MCF 10A (cell line): Measurements from ENCODE around the gene TAP1. TPM values are rescaled to one million over a fixed set of nuclear protein-coding genes. Genes with fewer than 3 reads are reported as not detected.

Experiments
- BruUV-seq: library from RNA; stranded (reverse); fragments of 400-500 nt; replicated peaks from 2 replicates; lab custom pipeline; 2021; lab: Mats Ljungman, UMichigan
- CTCF ChIA-PET: fragments of 300-600 bp; sonication (Branson Sonifier 250); formaldehyde crosslinking; extraction: SDS; loops from one replicate; lab custom pipeline; 2021; ENCODE audit warnings: antibody characterized with exemption, inconsistent platforms; lab: Yijun Ruan, JAX
- POLR2A ChIA-PET: fragments of 300-600, 350-650 bp; sonication (Branson Sonifier 250); formaldehyde crosslinking; extraction: SDS; loops from one replicate; lab custom pipeline; 2020; ENCODE audit warnings: antibody characterized with exemption, inconsistent platforms; lab: Yijun Ruan, JAX
- DNase-seq: peaks from one replicate; pipeline ENCODE4 v3.0.0-alpha.2; 2018; ENCODE audit not compliant: unreplicated experiment
- H3K27ac Mint-ChIP-seq: one replicate; pipeline ENCODE4 v1.8.0; 2022; ENCODE audit warnings: mild to moderate bottlenecking, low read depth, mixed read lengths; ENCODE audit not compliant: unreplicated experiment
- H3K27me3 Mint-ChIP-seq: one replicate; pipeline ENCODE4 v1.8.0; 2022; ENCODE audit warnings: mixed read lengths; ENCODE audit not compliant: insufficient read depth, unreplicated experiment
- H3K36me3 Mint-ChIP-seq: one replicate; pipeline ENCODE4 v1.8.0; 2022; ENCODE audit warnings: mild to moderate bottlenecking, moderate library complexity, mixed read lengths; ENCODE audit not compliant: insufficient read depth, unreplicated experiment
- H3K4me1 Mint-ChIP-seq: one replicate; pipeline ENCODE4 v1.8.0; 2022; ENCODE audit warnings: mixed read lengths; ENCODE audit not compliant: insufficient read depth, unreplicated experiment
- H3K4me3 Mint-ChIP-seq: one replicate; pipeline ENCODE4 v1.8.0; 2022; ENCODE audit warnings: mild to moderate bottlenecking, moderate library complexity, mixed read lengths; ENCODE audit not compliant: unreplicated experiment
- H3K9me3 Mint-ChIP-seq: one replicate; pipeline ENCODE4 v1.8.0; 2022; ENCODE audit warnings: mixed read lengths; ENCODE audit not compliant: unreplicated experiment
- intact Hi-C: fragments of 100-400 bp; cut with micrococcal nuclease; formaldehyde crosslinking; loops from 2 replicates; pipeline ENCODE4 v1.14.1; 2022
- total RNA-seq: library from RNA; stranded (reverse); gene quantifications from 2 replicates; pipeline ENCODE4 v1.2.3, GENCODE V29; 2022
- TF ChIP-seq, protein P1 (sequence below): fragments of 200-600 bp; IDR thresholded peaks from one replicate; pipeline ENCODE4 v1.8.0; 2022; ENCODE audit warnings: antibody characterized with exemption, mild to moderate bottlenecking; ENCODE audit not compliant: unreplicated experiment

TAP1 gene
- total RNA-seq, 1 experiment from 2014 or later, result 32.3 TPM

DNA sequence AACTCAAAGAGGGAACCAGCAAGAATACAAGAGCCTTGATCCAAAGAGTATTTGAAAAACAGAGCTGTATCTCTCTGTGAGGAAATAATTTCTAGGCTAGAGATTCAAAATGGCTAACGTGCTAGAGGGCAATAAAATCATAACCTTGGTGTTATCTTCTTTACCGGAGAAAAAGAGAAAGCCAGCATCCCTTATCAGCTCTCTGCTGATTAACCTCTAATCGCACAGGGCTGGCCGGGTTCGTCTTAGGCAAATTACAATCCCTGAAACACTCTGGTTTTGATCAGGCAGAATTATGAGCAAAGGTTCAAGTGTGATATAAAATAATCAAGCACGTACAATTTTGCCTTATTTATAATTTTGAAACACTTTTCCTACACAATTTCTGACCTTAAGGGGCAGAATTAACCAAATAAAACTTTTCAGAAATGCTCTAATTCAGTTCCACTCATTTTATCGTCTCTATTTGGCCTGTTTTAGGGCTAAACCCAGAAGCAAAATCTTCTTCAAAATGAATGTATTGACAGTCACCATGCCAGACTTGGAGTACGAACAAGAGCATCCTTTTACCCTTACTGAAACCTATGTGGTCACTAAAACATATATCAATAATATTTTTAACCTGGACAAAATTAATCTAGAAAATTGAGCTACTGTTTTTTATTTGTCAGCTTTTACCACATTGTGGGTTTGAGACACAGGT is 14.2 kb upstream of the TAP1 start:
- no peak overlapping the region for H3K27ac Mint-ChIP-seq
- BruUV-seq, result no TSS peak
- TF ChIP-seq, protein P1, sequence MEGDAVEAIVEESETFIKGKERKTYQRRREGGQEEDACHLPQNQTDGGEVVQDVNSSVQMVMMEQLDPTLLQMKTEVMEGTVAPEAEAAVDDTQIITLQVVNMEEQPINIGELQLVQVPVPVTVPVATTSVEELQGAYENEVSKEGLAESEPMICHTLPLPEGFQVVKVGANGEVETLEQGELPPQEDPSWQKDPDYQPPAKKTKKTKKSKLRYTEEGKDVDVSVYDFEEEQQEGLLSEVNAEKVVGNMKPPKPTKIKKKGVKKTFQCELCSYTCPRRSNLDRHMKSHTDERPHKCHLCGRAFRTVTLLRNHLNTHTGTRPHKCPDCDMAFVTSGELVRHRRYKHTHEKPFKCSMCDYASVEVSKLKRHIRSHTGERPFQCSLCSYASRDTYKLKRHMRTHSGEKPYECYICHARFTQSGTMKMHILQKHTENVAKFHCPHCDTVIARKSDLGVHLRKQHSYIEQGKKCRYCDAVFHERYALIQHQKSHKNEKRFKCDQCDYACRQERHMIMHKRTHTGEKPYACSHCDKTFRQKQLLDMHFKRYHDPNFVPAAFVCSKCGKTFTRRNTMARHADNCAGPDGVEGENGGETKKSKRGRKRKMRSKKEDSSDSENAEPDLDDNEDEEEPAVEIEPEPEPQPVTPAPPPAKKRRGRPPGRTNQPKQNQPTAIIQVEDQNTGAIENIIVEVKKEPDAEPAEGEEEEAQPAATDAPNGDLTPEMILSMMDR, result no peak
- H3K4me1 Mint-ChIP-seq, result no peaks in the 10 kb centered on the region
- H3K9me3 Mint-ChIP-seq, result no peaks in the 10 kb centered on the region
- intact Hi-C loops, result loop anchor here (1.0 to 5.0 kb wide), 6 partner anchors 13 to 454 kb away; partner anchors contain the start of genes PSMB9 and TAP2
- ChIA-PET CTCF (interaction anchor here (0.5 to 8.1 kb wide), 38 partner anchors 9 to 1735 kb away, joined by 3 to 109 read pairs (median 6); partner anchors contain the start of genes HLA-DMA, PSMB9, TAP1 and TAP2), POLR2A (interaction anchor here (0.6 to 5.3 kb wide), 15 partner anchors 9 to 653 kb away, joined by 3 to 70 read pairs (median 4); partner anchors contain the start of genes PSMB8, PSMB9, RING1 and TAP1)
- DNase-seq, result no peak
- peaks cover 36% of the 10 kb centered on the region for H3K27me3 Mint-ChIP-seq
- H3K36me3 Mint-ChIP-seq, result no peaks in the 10 kb centered on the region
- no peak overlapping the region for H3K4me3 Mint-ChIP-seq

DNA sequence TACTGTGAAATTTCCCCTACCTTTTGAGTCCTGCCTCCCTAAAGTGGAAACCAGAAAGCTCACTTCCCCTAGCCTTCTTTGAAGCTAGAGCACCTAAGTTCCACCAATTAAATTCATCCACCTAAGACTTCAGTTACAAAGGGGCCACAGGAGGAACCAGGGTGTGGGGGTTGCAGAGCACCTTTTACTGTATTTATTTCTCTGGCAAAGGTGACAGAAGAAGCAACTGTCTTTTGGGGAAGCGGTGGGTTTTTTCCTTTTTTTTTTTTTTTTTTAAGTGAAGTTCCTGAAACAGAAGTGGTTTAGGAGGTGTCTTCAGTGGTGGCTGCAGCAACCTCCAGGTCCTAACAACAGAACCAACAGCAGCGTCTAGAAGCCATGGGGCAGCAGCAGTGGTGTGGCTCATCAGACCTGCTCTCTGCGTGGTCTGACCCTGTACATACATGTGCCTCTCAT is 13.5 kb upstream of the TAP1 start:
- intact Hi-C loops, result loop anchor here (5.0 kb wide), 1 partner anchor 165 kb away; no protein-coding TSS in a partner anchor
- Mint-ChIP-seq H3K27ac (no peak overlapping the region), H3K4me1 (no peaks in the 10 kb centered on the region), H3K9me3 (no peaks in the 10 kb centered on the region), H3K27me3 (peaks cover 30% of the 10 kb centered on the region), H3K36me3 (no peaks in the 10 kb centered on the region), H3K4me3 (no peak overlapping the region)
- DNase-seq, result no peak
- CTCF ChIA-PET, result interaction anchor here (0.8 to 8.1 kb wide), 13 partner anchors 9 to 453 kb away, joined by 3 to 109 read pairs (median 8); partner anchors contain the start of genes HLA-DMA, PSMB9, TAP1 and TAP2
- POLR2A ChIA-PET, result interaction anchor here (0.6 to 5.3 kb wide), 6 partner anchors 13 to 652 kb away, joined by 3 to 70 read pairs (median 8); partner anchors contain the start of genes PSMB8, PSMB9 and TAP2
- TF ChIP-seq, protein P1, result no peak
- no TSS peak for BruUV-seq

DNA sequence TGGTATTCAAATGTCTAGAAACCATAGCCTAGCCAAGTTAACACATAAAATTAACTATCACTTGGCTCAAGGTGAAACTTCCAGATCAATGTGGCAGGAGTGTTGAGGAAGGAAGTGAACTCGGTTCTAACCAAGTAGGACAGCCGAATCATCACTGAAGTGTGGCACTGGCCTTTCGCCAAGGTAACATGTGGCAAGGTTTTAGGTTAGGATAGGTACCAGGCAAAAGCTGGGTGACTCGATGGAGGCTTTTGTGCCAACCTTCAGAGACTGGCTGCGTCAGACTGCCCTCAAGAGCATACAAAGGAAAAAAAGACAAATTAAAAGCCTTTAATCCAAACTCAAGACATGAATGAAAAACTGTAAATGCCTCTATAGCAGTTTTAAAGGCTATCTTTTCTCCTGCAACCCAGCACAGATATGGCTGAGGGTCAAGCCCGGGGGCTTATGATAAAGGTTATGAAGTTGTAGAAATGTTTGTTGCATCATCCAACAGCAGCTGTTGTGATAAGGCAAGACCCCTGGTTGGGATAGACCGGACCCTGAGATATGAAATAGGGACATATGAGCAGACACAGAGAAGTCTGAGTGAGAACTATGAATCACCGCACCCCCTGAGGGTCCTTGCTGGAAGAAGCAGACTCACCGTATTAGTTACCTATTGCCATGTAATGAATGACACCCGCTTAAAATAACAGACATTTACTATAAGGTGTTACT is 12.4 kb upstream of the TAP1 start:
- TF ChIP-seq, protein P1, result no peak
- peaks cover 18% of the 10 kb centered on the region for H3K27me3 Mint-ChIP-seq
- H3K4me3 Mint-ChIP-seq, result no peak overlapping the region
- no peak for DNase-seq
- peaks cover 7% of the 10 kb centered on the region for H3K4me1 Mint-ChIP-seq
- H3K9me3 Mint-ChIP-seq, result no peaks in the 10 kb centered on the region
- no TSS peak for BruUV-seq
- ChIA-PET POLR2A (no interaction called here), CTCF (interaction anchor here (0.7 to 4.1 kb wide), 4 partner anchors 12 to 39 kb away, joined by 3 to 42 read pairs (median 6); partner anchors contain the start of genes PSMB9, TAP1 and TAP2)
- H3K27ac Mint-ChIP-seq, result no peak overlapping the region
- H3K36me3 Mint-ChIP-seq, result no peaks in the 10 kb centered on the region
- intact Hi-C loops, result loop anchor here (5.0 kb wide), 1 partner anchor 164 kb away; no protein-coding TSS in a partner anchor
